ENCODE results near the gene CDCA4.

The CDCA4 gene

DNA sequence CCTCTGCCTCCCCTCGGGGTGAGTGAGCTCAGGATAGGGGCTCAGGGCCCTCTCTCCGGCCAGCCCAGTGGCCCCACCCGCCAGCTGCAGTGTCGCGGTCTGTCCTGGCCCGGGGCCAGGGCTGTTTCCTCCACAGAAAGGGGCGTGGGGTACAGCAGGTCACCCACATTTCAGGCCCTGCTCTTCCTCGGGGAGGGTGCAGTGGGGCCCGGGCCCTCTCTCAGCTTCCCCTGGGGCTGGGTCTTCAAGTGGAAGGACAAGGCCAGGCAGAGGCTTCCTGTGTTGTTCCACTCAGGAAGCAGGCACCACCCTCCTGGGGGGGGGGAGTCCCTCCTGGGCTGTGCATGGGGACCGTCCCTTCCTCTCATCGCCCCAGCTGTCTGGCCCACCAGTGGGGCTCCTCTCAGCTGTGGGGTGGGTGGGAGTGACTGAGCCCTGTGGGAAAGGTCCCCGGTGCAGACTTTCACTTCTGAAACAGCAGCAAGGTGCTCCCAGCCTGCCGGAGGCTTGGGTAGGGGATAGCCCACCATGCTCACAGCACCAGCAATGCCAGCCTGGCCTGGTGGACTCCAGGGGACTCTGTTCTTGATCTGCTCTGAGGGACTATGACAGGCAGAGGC is 40.7 kb upstream of the CDCA4 start:
- peak overlapping the region; percentile 95 for H3K4me3 ChIP-seq (ENCODE audit: low read depth, low read length)
- TF ChIP-seq, protein P1, sequence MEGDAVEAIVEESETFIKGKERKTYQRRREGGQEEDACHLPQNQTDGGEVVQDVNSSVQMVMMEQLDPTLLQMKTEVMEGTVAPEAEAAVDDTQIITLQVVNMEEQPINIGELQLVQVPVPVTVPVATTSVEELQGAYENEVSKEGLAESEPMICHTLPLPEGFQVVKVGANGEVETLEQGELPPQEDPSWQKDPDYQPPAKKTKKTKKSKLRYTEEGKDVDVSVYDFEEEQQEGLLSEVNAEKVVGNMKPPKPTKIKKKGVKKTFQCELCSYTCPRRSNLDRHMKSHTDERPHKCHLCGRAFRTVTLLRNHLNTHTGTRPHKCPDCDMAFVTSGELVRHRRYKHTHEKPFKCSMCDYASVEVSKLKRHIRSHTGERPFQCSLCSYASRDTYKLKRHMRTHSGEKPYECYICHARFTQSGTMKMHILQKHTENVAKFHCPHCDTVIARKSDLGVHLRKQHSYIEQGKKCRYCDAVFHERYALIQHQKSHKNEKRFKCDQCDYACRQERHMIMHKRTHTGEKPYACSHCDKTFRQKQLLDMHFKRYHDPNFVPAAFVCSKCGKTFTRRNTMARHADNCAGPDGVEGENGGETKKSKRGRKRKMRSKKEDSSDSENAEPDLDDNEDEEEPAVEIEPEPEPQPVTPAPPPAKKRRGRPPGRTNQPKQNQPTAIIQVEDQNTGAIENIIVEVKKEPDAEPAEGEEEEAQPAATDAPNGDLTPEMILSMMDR (IDR thresholded peaks at IDR 0.05; ENCODE audit: low read depth, low read length, missing control alignments): no peak
- no peak for DNase-seq (ENCODE audit: low read depth)

DNA sequence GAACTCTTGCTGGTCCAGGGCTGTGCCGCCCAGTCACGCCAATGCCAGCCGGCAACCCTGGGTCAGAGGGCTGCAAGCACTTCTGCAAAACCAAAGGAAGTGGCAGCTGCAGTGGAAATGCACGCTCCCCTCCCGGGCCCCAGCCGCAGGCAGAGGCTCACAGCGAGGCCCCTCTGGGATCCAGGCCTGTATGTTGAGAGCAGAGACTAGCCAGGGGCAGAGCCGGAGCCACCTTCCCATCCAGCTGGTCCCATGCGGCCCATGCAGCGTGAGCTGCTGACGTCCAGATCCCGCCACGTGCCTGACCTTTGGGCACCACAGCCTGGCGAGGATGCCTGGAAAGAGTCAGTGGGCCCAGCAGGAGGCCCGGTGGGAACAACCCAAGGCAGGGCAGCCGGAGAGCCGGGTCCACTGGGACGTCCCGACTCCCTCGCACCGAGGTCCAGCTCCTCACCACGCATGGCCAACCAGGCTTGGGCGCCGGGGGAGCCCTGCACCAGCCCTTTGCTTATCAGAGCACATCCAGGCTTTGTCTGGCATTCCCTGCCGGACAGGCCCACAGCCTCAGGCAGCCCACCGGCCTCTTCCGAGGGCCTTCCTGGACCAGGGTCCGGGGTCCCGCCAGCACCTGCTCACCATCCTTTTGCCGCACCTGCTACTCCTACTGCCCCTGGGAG is 40.0 kb upstream of the CDCA4 start:
- no peak for DNase-seq (ENCODE audit: low read depth)
- TF ChIP-seq, protein P1 (IDR thresholded peaks at IDR 0.05; ENCODE audit: low read depth, low read length, missing control alignments): no peak
- H3K4me3 ChIP-seq (ENCODE audit: low read depth, low read length): peak overlapping the region; percentile 95

DNA sequence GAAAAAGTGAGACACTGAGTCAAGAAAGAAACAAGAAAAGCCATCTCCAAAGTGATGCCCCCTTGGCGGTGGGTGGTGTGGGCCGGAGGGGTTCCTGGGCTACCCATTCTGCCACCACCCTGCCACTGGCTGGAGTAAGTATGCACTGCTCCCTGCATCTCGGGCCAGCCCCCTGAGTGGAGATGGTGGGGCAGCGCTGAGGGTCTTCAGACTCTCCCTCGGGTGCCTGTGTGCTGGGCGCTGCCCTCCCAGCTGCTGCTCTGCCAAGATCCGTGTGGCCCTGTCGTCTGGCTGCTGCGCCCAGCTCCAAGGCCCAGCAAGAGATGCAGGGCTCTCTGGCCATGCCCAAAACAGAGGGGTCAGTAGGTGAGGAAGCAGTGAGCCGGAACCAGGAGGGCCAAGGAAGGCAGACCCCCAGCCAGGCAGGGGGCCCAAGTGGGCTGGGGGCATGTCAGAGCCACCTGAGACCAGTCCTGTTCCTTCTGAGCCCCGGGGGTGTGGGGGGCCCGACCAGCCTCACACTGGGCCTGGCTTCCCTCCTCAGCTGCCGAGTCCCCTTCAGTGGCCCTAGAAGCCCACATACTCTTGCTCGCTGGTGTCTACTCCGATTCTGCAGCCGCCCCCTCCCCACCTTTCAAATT is 39.2 kb upstream of the CDCA4 start:
- H3K4me3 ChIP-seq (ENCODE audit: low read depth, low read length): peak overlapping the region; percentile 95
- DNase-seq (ENCODE audit: low read depth): no peak
- TF ChIP-seq, protein P1 (IDR thresholded peaks at IDR 0.05; ENCODE audit: low read depth, low read length, missing control alignments): no peak

DNA sequence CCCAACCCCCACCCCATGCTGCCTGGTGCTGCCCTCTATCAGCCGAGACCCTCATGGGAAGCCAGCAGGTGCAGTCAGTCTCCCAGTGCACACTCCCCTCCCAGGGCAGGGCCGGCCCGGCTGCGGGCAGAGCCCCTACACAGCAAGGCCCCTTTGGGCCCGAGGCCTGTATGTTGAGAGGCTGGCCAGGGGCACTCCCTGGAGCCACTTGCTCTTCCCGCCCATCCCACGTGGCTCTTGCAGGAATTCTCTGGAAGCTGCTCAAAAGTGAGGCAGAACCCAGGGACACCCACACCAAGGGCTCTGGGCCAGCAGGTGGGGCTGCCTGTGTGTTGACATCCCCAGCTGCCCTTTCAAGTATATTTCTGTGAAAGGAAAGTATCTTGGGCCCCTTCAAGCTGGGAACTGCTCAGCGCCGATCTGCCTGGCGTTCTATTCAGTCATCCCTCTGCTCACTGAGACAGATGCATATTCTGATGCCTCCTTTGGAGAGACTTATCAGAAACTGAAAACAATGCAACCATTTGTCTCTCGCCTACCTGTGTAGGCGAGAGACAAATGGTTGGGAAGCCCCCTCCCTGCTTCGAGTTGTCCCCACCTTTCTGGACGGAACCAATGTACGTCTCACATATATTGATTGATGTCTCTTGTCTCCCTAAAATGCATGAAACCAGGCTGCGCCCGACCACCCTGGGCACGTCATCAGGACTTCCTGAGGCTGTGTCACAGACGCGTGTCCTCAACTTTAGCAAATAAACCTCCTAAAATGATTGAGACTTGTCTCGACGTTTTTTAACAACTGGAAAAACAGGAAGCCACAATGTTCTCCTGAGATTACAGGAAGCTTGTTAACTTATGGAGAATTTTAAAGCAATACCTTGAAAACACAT is 38.4 kb upstream of the CDCA4 start:
- no peak for DNase-seq (ENCODE audit: low read depth)
- TF ChIP-seq, protein P1 (IDR thresholded peaks at IDR 0.05; ENCODE audit: low read depth, low read length, missing control alignments): no peak
- no peak overlapping the region for H3K4me3 ChIP-seq (ENCODE audit: low read depth, low read length)

DNA sequence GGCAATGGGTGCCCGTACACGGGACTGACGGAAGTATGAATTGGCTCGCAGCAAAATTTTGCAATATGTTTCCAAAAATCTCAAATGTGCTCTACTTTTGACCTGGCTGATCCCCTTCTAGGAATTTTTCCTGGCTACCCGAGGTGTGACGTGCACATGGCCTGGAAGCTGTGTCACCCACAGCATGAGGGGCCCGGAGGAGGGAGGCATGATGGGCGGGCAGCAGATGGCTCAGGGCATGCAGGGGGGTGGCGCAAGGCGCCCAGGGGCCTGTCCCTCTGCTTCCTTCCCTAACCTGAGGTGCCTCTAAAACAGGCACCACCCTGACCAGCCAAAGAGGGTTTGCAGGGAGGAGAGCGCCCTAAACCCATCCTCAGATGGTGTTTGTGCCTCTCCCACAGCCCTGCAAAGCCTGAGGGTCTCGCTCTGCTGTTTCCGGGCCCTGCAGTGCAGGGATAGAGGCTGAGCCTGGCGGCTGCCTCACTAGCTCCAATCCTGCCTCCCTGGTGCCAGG is 37.7 kb upstream of the CDCA4 start:
- DNase-seq (ENCODE audit: low read depth): no peak
- TF ChIP-seq, protein P1 (IDR thresholded peaks at IDR 0.05; ENCODE audit: low read depth, low read length, missing control alignments): peak; percentile 2
- no peak overlapping the region for H3K4me3 ChIP-seq (ENCODE audit: low read depth, low read length)

DNA sequence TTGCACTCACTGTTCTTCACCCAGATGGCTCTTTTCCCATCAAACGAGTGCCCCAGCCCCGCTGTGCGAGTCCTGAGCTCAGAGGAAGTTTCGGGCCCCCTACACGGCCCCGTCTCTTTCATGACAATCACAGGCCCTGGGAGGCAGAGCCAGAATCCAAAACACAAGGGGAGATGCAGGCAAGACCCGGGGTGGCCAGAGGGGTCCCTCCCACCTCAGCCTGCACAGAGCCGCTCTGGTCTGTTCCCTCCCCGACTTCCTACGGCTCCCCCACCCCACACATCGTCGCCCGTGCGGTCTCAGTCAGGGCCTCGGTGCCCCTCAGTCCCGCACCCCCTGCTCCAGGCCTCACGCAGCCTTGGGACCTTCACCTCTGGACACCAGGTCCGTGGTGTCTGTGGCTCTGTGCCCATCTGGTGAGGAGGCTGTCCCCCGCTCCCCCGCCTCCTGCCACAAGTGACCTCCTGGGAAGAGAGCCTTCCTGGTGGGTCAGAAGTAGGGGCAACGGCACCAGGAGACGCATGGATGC is 35.5 kb upstream of the CDCA4 start:
- no peak for DNase-seq (ENCODE audit: low read depth)
- H3K4me3 ChIP-seq (ENCODE audit: low read depth, low read length): no peak overlapping the region

More for the DNA sequence above, 35.5 kb upstream of the CDCA4 start:
- TF ChIP-seq, protein P1 (IDR thresholded peaks at IDR 0.05; ENCODE audit: low read depth, low read length, missing control alignments): no peak
